GM21723 (cell line): ENCODE data around the gene UBE2M.
A peak's percentile ranks its signal among the peaks of the same experiment; 100 is the strongest.

ENCODE experiments used
- ATAC-seq: cut with Tn5 transposase; IDR thresholded peaks from one replicate; pipeline ENCODE4 v1.9.1; 2021; ENCODE audit warnings: mild to moderate bottlenecking, moderate library complexity; ENCODE audit not compliant: unreplicated experiment

The UBE2M gene

DNA sequence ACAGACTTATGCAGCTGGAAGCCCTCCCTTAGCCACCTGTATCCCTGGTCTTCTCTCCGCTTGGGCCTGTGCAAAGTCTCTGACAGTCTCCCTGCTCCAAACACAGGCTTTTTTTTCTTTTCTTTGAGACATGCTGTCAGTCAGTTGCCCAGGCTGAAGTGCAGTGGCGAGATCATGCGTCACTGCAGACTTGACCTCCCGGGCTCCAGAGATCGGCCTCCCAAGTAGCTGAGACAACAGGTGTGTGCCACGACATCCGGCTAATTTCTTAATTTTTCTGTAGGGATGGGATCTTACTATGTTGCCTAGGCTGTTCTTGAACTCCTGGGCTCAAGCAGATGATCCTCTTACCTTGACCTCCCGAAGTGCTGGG is 13.2 kb upstream of the UBE2M start:
- ATAC-seq, result no peak

DNA sequence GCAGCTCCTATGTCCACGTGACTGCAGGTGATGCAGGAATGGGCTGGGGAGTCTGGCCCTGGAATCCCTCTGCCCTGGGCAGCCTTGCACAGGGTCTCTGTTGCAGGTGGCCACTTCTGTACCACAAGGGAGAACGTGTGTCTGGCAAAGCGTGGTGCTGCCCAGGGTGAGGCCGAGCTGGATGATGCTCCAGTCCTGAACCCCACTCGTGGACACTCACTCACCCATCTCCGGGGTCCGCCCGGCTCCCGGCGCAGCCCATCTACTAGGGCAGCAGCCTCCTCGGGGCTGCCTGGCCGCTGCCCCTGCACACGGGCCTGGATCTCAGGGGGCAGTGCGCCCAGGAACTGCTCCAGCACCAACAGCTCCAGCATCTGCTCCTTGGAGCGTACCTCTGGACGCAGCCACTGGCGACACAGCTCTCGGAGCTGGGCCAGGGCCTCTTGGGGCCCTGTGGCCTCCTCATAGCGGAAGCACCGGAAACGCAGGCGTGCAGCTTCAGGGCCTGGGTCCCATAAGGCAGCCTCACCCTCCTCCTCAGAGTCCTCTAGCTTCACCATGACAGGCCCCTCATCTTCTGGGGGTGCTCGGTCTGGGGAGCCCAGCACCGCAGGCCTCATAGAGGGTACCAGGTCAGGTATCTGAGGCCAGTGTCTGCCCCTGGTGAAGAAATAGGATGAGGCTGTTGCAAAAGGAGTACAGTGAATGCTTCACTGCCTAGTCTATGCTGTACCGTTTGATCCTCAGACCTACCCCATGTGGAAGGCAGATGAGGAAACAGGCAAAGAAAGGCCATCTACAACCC is 12.6 kb upstream of the UBE2M start:
- ATAC-seq, result no peak

DNA sequence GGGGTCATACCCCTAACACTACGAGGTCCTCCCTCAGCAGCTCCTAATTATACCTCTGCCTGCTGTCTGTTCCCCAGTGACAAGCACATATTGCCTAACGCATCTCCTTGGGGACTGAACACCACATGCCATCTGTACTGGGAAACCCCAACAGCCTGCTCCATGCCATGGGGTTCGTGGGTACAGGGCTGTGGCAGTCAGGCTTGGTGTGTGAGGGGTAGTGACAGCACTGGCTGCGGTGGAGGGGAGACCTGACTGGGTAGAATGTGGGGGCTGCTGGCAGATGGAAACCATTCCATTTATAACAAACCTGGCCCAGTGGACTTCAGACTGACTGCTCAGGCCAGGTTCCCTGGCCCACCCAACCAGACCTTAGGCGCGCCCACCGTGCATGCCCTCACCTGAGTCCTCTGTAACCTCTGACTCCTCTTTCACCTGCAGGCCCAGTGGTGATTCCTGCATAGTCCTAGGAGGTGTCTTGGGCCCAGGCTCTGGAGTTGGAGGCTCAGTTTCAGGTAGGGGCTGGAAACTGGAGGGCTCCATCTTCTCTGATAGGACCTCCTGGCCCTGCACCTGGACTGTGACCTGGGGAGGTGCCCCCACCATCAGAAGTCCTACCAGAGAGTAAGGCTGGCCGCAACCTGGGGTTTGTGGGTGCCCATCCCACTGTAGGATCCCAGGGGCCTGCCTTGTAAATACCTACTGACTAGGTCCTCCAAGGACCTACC is 11.7 kb upstream of the UBE2M start:
- ATAC-seq, result no peak

- ATAC-seq, result no peak
Measured at GRCh38 chr19:58569191-58569942, 11.0 kb upstream of the UBE2M start.

DNA sequence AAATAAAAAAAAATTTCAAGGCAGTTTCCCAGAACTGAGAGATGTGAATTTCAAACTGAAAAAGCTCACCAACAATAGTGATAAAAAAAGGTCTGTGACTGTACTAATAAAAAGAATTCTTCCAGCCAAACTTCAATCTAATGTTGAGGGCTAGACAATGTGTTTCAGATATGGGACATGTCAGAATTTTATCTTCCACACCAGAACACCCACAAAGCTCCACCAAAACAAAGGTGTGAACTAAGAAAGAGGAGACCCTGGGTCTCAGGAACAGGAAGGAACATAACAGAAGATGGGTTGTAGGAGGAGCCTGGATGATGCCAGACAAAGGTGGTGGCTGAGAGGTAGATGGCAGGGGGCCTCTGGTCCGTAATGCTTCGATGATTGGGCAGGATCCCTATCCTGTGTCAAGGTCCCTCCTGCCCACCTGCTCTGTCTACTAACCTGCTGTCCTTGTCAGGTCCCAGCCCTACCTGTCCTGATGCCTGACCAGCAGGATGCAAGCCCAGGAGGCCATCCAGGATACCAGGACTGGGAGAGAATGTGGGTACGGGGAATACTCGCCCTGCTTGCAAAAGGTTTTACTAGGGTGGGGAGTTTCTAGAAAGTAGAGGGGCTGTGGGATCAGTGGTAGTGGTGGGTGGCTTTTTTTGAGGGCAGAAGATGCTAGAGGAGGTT is 10.2 kb upstream of the UBE2M start:
- ATAC-seq, result no peak

DNA sequence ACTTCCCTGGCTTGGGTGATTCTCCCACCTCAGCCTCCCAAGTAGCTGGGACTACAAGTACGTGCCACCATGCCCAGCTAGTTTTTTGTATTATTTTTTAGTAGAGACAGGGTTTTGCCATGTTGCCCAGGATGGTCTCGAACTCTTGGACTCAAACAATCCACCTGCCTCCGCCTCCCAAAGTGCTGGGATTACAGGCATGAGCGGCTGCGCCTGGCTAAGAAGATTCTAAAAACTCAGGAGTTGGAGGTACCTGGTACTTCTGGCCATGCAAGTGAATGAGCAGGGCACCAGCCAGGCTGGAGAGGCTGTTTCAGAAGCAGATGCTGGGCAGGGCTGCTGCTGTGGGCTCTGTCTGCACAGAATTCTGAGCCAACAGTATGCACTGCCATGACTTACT is 8.6 kb upstream of the UBE2M start:
- no peak for ATAC-seq

- no peak for ATAC-seq
Measured at GRCh38 chr19:58563823-58564222, 5.4 kb upstream of the UBE2M start.

GRCh38 chr19:58563034-58563573 is 4.7 kb upstream of the UBE2M start:
- ATAC-seq, result no peak

GRCh38 chr19:58562122-58563033 is 4.0 kb upstream of the UBE2M start:
- no peak for ATAC-seq

DNA sequence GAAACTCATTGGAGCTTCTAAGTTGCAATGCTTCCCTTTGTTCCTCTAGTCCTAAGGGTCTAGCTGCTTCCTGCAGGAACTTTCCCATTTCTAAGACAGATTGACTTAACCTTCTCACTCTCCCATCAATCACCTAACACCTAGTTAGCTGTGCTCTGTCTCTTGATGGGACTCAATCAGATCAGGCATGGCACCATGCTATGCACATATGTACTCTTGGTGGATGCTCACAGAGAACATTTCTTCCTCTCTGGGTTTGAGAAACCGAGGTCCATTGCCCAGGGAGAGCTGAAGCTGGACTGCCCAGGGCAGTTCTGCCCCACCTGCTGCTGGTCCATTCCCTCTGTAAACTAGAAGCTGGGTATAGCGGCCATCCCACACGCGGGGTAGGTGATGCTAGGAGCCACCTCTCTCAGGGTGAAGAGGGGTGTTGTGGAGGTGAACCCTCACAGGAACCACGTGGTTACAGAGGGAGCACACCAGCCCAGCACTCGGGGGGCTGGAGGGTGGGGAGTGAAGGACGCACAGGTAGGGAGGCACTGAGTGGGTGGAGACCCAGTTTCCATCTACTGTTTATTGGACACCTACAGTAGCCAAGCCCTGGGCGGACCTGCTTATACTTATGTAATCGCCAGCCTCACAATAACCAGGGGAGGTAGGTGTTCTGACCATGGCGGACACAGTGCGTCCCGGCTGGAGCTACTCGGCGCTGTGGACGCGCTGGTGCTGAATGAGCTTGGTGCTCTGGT is 3.1 kb upstream of the UBE2M start:
- ATAC-seq, result no peak

- no peak for ATAC-seq
Measured at GRCh38 chr19:58560921-58561320, 2.5 kb upstream of the UBE2M start.

GRCh38 chr19:58560007-58560887 is 1.8 kb upstream of the UBE2M start:
- ATAC-seq, result no peak

DNA sequence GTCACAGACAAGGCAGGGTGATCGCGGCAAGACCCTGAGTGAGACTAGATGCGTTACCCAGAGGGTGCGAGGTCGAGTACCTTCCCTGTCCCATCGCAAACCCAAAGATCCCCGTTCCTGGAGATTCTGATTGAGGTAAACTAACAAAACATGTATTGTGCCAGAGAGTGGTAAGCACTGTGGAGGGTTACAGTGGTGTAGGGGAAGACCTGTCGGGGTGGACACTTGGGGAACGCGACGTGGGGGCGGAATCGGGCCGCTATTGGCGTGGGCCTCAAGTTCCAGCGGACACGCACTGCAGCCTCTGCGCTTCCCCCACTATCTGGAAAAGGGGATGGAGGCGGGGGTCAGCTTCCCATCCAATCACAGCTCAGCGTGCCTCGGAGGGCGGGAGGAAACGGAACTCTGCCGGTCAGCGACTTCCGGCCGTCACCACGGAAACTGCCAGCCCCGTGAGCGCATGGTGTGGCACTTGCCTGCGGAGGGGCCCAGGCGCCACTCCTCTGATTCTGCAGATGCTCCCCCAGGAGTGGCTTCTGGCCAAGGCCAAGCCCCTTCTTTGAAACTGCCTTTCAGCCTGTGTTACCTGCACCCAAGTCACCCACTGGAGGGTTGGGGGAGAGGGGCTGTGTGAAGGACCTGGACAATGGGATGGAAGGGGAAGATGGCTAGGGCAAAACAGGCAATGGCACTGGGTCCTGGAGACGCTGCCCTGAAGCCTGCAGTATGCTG is 1.0 kb upstream of the UBE2M start:
- ATAC-seq, result peak; percentile 32

DNA sequence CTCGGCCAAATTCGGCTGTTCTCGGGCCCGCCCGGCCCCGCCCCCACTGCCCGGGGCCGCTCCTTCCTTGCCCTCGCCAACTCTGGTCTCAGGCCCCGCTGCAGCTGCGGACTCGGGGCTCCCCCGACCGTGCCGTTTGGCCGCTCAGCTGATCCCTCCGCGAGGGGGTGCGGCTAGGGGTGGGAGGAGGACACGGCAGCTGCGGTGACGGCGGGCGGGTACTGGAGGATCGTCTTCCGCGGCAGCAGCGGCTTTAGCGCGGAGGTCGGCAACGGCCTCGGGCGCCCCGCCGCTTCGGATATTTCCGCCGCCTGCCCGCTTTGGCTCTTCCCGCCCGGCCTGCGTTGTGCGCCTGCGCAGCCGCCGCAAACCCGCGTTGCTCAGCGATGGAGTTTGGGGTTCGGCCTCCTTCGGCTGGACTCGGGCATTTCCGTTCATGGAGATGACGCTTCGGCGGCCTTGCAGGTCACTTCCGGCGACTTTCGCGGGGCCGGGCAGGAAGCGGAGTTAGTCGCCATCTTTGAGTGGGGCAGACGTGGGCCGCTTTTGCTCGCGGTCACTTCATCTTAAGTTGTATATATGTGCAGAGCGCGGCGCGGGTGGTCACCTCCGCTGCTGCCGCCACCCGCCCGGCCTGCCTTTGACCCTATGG is 338 bp upstream of the UBE2M start:
- peak; percentile 49 for ATAC-seq

- no peak for ATAC-seq
Measured at GRCh38 chr19:58557221-58558065, 968 bp downstream of the UBE2M start.

GRCh38 chr19:58556622-58557220 is 1.7 kb downstream of the UBE2M start:
- no peak for ATAC-seq
